HG03469 (cell line): ENCODE measurements around the gene HOOK2.

ENCODE experiments used
- ATAC-seq: cut with Tn5 transposase; IDR thresholded peaks from one replicate; pipeline ENCODE4 v1.9.1; 2021; ENCODE audit warnings: mild to moderate bottlenecking, moderate library complexity, moderate number of reproducible peaks; ENCODE audit not compliant: unreplicated experiment

Gene HOOK2

GRCh38 chr19:12793290-12794195 lies 18.2 kb upstream of the HOOK2 start:
- ATAC-seq, result peak; percentile 22

DNA sequence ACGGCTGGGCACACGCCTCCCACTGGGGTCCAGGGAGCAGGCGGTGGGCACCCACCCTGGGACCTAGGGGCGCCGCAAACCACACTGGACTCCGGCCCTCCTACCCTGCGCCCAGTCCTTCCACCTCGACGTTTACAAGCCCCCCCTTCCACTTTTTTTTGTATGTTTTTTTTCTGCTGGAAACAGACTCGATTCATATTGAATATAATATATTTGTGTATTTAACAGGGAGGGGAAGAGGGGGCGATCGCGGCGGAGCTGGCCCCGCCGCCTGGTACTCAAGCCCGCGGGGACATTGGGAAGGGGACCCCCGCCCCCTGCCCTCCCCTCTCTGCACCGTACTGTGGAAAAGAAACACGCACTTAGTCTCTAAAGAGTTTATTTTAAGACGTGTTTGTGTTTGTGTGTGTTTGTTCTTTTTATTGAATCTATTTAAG lies 17.5 kb upstream of the HOOK2 start:
- no peak for ATAC-seq

- no peak for ATAC-seq
Measured at GRCh38 chr19:12792051-12792852, 16.9 kb upstream of the HOOK2 start.

GRCh38 chr19:12791345-12792050 lies 16.1 kb upstream of the HOOK2 start, which contains the start of gene JUNB:
Gene JUNB (plus strand): TSS chr19:12791486. CDS start chr19:12791772, 286 bp downstream.
- no peak for ATAC-seq

- ATAC-seq, result no peak
Measured at GRCh38 chr19:12790628-12791344, 15.4 kb upstream of the HOOK2 start.

- peak; percentile 24 for ATAC-seq
Measured at GRCh38 chr19:12789904-12790619, 14.7 kb upstream of the HOOK2 start.

GRCh38 chr19:12789098-12789903 lies 13.9 kb upstream of the HOOK2 start:
- no peak for ATAC-seq

DNA sequence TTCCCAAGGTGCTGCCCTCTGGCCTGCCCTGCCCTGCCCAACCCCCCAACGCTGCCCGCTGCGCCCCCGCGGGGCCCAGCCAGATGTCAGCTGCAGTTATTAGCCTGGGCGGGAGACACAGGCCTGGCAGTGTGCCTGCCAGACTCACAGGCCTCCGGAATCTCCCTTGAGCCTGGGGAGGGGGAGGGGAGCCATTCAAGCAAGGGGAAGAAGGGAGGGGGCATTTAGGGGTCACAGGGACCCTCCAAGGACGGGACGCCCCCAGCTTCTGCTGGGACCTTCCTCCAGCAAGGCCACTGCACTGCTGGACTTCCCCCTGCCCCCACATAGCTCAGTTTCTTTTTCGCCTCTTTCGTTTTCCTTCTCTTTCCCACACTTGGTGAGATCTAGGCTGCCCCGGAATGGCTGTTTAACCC lies 13.3 kb upstream of the HOOK2 start:
- ATAC-seq, result no peak

- no peak for ATAC-seq
Measured at GRCh38 chr19:12788042-12788681, 12.8 kb upstream of the HOOK2 start.

DNA sequence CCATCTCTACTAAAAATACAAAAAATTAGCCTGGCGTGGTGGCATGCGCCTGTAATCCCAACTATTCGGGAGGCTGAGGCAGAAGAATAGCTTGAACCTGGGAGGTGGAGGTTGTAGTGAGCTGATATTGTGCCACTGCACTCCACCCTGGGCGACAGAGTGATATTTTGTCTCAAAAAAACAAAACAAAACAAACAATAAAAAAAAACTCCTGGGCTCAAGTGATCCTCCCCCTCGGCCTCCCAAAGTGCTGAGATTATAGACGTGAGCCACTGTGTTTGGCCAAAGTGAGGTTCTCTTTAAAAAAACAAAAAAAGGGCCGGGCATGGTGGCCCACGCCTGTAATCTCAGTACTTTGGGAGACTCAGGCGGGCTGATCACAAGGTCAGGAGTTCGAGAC lies 12.1 kb upstream of the HOOK2 start:
- ATAC-seq, result no peak

DNA sequence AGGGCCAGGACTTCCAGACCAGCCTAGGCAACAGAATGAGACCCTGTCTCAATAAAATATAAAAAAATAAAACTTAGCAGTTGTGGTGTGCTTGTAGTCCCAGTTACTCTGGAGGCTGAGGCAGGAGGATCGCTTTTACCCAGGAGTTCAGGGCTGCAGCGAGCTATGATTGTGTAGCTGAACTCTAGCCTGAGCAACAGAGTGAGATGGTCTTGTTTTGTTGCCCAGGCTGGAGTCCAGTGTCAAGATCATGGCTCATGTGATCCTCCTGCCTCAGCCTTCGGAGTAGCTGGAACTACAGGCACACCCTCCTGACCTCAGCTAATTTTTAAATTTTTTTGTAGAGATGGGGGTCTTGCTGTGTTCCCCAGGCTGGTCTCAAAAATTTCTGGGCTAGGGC lies 11.6 kb upstream of the HOOK2 start:
- ATAC-seq, result no peak

DNA sequence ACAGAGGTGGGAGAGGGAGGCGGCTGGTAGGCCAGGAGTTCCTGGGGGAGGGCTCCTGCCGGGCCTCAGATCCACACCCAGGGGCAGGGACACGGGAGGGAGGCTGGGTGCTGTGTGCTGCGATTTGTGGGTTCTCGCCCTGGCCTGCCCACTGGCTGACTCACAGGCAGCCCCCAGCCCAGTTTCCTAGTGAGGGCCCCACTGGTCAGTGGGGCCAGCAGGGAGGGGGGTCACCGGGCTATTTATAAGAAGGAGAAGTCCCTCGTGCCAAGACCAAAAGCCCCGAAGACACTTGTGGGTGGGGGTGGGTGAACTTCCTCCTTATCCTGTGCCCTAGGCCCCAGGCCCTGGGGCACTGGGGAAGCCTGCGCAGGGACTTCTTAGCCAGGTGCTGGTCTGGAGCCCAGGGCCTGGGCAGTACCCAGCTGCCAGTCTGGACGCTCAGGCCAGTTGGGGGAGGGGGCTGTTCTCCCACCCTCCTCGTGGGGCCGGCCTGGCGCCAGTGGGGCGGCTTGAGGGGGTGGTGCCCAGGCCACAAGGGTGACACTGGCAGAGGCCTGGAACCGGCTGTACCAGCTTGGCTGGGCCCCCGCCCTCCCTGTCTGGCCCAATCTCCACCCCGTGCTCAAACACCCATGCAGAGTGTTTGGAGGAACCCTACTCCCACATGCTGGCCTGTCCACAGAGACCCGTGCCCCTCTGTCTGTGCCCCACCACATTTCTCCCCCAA lies 11.0 kb upstream of the HOOK2 start:
- no peak for ATAC-seq

DNA sequence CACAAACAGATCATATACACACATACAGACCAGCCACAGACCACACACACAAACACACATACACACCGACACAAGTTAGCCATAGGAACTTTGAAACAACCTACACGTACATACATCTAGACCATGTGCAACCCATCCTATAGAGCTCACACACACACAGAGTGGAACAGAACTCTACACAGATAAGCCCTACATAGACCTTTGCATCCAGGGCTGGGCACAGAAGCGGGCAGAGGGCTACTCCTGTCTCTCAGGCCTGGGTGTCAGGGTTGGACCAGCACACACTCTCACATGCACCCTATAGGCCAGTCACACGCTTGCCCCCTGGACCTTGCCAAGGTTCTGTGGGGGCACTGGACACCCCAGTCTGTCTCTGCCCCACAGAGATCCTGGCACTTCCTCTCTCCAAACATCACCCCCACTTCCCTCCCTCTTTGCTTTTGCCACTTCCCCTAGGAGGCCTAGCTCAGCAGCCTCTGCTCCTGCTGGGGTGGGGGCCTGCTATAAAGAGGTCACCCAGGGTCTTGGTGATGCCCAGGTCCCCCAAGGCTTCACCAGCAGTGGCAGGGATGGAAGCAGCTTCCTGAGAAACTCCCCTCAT lies 10.2 kb upstream of the HOOK2 start:
- ATAC-seq, result no peak

GRCh38 chr19:12784871-12785430 lies 9.6 kb upstream of the HOOK2 start:
- ATAC-seq, result no peak

GRCh38 chr19:12784394-12784870 lies 9.1 kb upstream of the HOOK2 start:
- ATAC-seq, result no peak

GRCh38 chr19:12783849-12784393 lies 8.6 kb upstream of the HOOK2 start:
- no peak for ATAC-seq
